CD4-positive, alpha-beta memory T cell (primary cell): ENCODE results near the gene FGFR1OP2. TPM values are rescaled to one million over a fixed set of nuclear protein-coding genes. Genes with fewer than 3 reads are reported as not detected.
"Not testable (repeated sequence)": the region's sequence is repeated elsewhere in the genome, so short reads cannot be mapped to it uniquely, and the experiment has no call there.

Experiments used
- CTCF ChIA-PET: fragments of 350-600 bp; sonication (Branson Sonifier 250); formaldehyde crosslinking; loops from one replicate; lab custom pipeline; 2021; ENCODE audit warnings: inconsistent platforms; ENCODE audit not compliant: partially characterized antibody; lab: Charles Lee
- POLR2A ChIA-PET: fragments of 350-600 bp; sonication (Branson Sonifier 250); formaldehyde crosslinking; loops from one replicate; lab custom pipeline; 2021; ENCODE audit not compliant: partially characterized antibody; lab: Charles Lee
- DNase-seq, 5 donors: peaks; one replicate each; pipeline versions ENCODE4 v3.0.0 to v3.0.0-alpha.2; 2020 to 2022; ENCODE audit warnings: mixed read lengths in 1 of 5
- H3K27ac ChIP-seq: one replicate; pipeline ENCODE4 v1.7.0; 2013; ENCODE audit warnings: low read depth, low read length
- H3K27me3 ChIP-seq: 2 replicates; pipeline ENCODE4 v1.7.0; 2013; ENCODE audit warnings: mild to moderate bottlenecking, low read length, moderate library complexity; ENCODE audit not compliant: insufficient read depth
- H3K36me3 ChIP-seq: 2 replicates; pipeline ENCODE4 v1.7.0; 2013; ENCODE audit warnings: mild to moderate bottlenecking, low read length, moderate library complexity; ENCODE audit not compliant: insufficient read depth
- H3K4me1 ChIP-seq: 2 replicates; pipeline ENCODE4 v1.7.0; 2013; ENCODE audit warnings: mild to moderate bottlenecking, low read length, moderate library complexity; ENCODE audit not compliant: insufficient read depth
- H3K4me3 ChIP-seq, 2 donors: one replicate each; pipeline ENCODE4 v1.7.0; 2013; ENCODE audit warnings: low read length in 2 of 2, mild to moderate bottlenecking in 1 of 2
- H3K9me3 ChIP-seq, 2 donors: one replicate each; pipeline ENCODE4 v1.7.0; 2013; ENCODE audit warnings: low read length in 2 of 2, control low read depth in 1 of 2; ENCODE audit not compliant: control insufficient read depth in 1 of 2
- H3K27ac Mint-ChIP-seq, 7 donors: one replicate each; pipeline ENCODE4 v1.8.0; 2020 to 2021; ENCODE audit warnings: mixed read lengths in 7 of 7, mild to moderate bottlenecking in 6 of 7, inconsistent platforms in 3 of 7, moderate library complexity in 3 of 7
- H3K27me3 Mint-ChIP-seq, 2 donors: one replicate each; pipeline ENCODE4 v1.8.0; 2020 to 2021; ENCODE audit warnings: mixed read lengths in 2 of 2
- H3K36me3 Mint-ChIP-seq, 2 donors: one replicate each; pipeline ENCODE4 v1.8.0; 2020 to 2021; ENCODE audit warnings: mixed read lengths in 2 of 2, inconsistent platforms in 1 of 2, mild to moderate bottlenecking in 1 of 2
- H3K4me1 Mint-ChIP-seq, 4 donors: one replicate each; pipeline ENCODE4 v1.8.0; 2020 to 2021; ENCODE audit warnings: mixed read lengths in 4 of 4, mild to moderate bottlenecking in 1 of 4
- H3K4me3 Mint-ChIP-seq, 8 donors: one replicate each; pipeline ENCODE4 v1.8.0; 2020 to 2021; ENCODE audit warnings: mixed read lengths in 8 of 8, mild to moderate bottlenecking in 7 of 8, moderate library complexity in 6 of 8, inconsistent platforms in 3 of 8
- H3K9me3 Mint-ChIP-seq, 8 donors: one replicate each; pipeline ENCODE4 v1.8.0; 2020 to 2021; ENCODE audit warnings: mixed read lengths in 8 of 8, mild to moderate bottlenecking in 5 of 8, inconsistent platforms in 3 of 8, moderate library complexity in 1 of 8
- intact Hi-C: fragments of 100-400 bp; cut with micrococcal nuclease; formaldehyde crosslinking; loops from one replicate; pipeline ENCODE4 v1.15.1; 2023
- polyA plus RNA-seq, 2 donors: library from polyadenylated mRNA; unstranded; fragments of 300-500 nt; fragmentation: Illumina TruSeq; gene quantifications; one replicate each; pipeline ENCODE4 v1.2.3, GENCODE V29; 2021
- total RNA-seq, 2 experiments: library from RNA; stranded (reverse); gene quantifications; one replicate each; pipeline ENCODE4 v1.2.3, GENCODE V29; 2021

The FGFR1OP2 gene
- total and polyA plus RNA-seq, 4 experiments from 2014 or later: 92.2 to 111 (median 100) TPM

- H3K27me3 Mint-ChIP-seq, H3K9me3 Mint-ChIP-seq, H3K9me3 ChIP-seq, H3K4me3 Mint-ChIP-seq, H3K27ac ChIP-seq, H3K4me3 ChIP-seq, CTCF ChIA-PET, H3K27me3 ChIP-seq, DNase-seq, H3K4me1 ChIP-seq, intact Hi-C loops: not testable (repeated sequence)
- Mint-ChIP-seq H3K4me1 (peaks cover 7 to 16% (median 10%) of the 10 kb centered on the region in 4 donors), H3K36me3 (peaks cover 49 to 65% of the 10 kb centered on the region in 2 donors), H3K27ac (peak overlapping the region in 1 of 7 donors; percentile 37)
- peaks cover 48% of the 10 kb centered on the region for H3K36me3 ChIP-seq
- POLR2A ChIA-PET: interaction anchor here (1.4 kb wide), 1 partner anchor 24 kb away, joined by 3 read pairs; no protein-coding TSS in a partner anchor
Observed at GRCh38 chr12:26961391-26961790, 23.1 kb downstream of the FGFR1OP2 start.

GRCh38 chr12:26961803-26962202, 23.5 kb downstream of the FGFR1OP2 start:
- no peaks in the 10 kb centered on the region for H3K27me3 Mint-ChIP-seq
- H3K9me3 ChIP-seq: no peaks in the 10 kb centered on the region
- H3K4me1 ChIP-seq: no peaks in the 10 kb centered on the region
- H3K27ac Mint-ChIP-seq: peak overlapping the region in 1 of 7 donors; percentile 74
- intact Hi-C loops: no loop called here
- H3K27ac ChIP-seq: no peak overlapping the region
- H3K4me1 Mint-ChIP-seq: peaks cover 6 to 12% (median 10%) of the 10 kb centered on the region in 4 donors
- no peak overlapping the region for H3K4me3 Mint-ChIP-seq
- no peak for DNase-seq
- POLR2A ChIA-PET: interaction anchor here (1.4 kb wide), 1 partner anchor 25 kb away, joined by 3 read pairs; no protein-coding TSS in a partner anchor
- no peaks in the 10 kb centered on the region for H3K27me3 ChIP-seq
- H3K36me3 Mint-ChIP-seq: peaks cover 48 to 63% of the 10 kb centered on the region in 2 donors
- H3K4me3 ChIP-seq: no peak overlapping the region
- peaks cover 47% of the 10 kb centered on the region for H3K36me3 ChIP-seq
- H3K9me3 Mint-ChIP-seq: no peaks in the 10 kb centered on the region
- CTCF ChIA-PET: no interaction called here

- H3K27ac ChIP-seq: no peak overlapping the region
- ChIA-PET POLR2A (interaction anchor here (1.6 kb wide), 1 partner anchor 9 kb away, joined by 6 read pairs; no protein-coding TSS in a partner anchor), CTCF (no interaction called here)
- Mint-ChIP-seq H3K36me3 (peaks cover 49 to 59% of the 10 kb centered on the region in 2 donors), H3K9me3 (no peaks in the 10 kb centered on the region), H3K4me1 (peaks cover 4 to 13% (median 10%) of the 10 kb centered on the region in 4 donors), H3K27ac (peak overlapping the region in 3 of 7 donors; percentile 17 to 46 (median 44)), H3K27me3 (no peaks in the 10 kb centered on the region), H3K4me3 (no peak overlapping the region)
- no peaks in the 10 kb centered on the region for H3K27me3 ChIP-seq
- peaks cover 34% of the 10 kb centered on the region for H3K36me3 ChIP-seq
- no peaks in the 10 kb centered on the region for H3K9me3 ChIP-seq
- intact Hi-C loops: no loop called here
- no peak overlapping the region for H3K4me3 ChIP-seq
- H3K4me1 ChIP-seq: no peaks in the 10 kb centered on the region
- no peak for DNase-seq
Observed at GRCh38 chr12:26963413-26963812, 25.1 kb downstream of the FGFR1OP2 start.

GRCh38 chr12:26966842-26967241, 28.6 kb downstream of the FGFR1OP2 start:
- Histone ChIP-seq H3K27me3 (no peaks in the 10 kb centered on the region), H3K9me3 (no peaks in the 10 kb centered on the region), H3K27ac (no peak overlapping the region), H3K4me1 (peaks cover 18% of the 10 kb centered on the region), H3K36me3 (peaks cover 19% of the 10 kb centered on the region), H3K4me3 (no peak overlapping the region)
- no peak for DNase-seq
- intact Hi-C loops: no loop called here
- peaks cover 15 to 30% (median 21%) of the 10 kb centered on the region in 4 donors for H3K4me1 Mint-ChIP-seq
- ChIA-PET POLR2A (interaction anchor here (1.2 kb wide), 1 partner anchor 31 kb away, joined by 3 read pairs; no protein-coding TSS in a partner anchor), CTCF (no interaction called here)
- H3K4me3 Mint-ChIP-seq: no peak overlapping the region
- no peaks in the 10 kb centered on the region for H3K9me3 Mint-ChIP-seq
- peaks cover 45 to 59% of the 10 kb centered on the region in 2 donors for H3K36me3 Mint-ChIP-seq
- H3K27ac Mint-ChIP-seq: peak overlapping the region in 1 of 7 donors; percentile 47
- no peaks in the 10 kb centered on the region for H3K27me3 Mint-ChIP-seq

- CTCF ChIA-PET: no interaction called here
- peak overlapping the region in 4 of 7 donors; percentile 46 to 78 (median 67) for H3K27ac Mint-ChIP-seq
- intact Hi-C loops: loop anchor here (5.0 kb wide), 1 partner anchor 42 kb away; the partner anchor contains the start of gene TM7SF3
Observed at GRCh38 chr12:26970136-26970535, 31.9 kb downstream of the FGFR1OP2 start.

GRCh38 chr12:26971963-26972362, 33.7 kb downstream of the FGFR1OP2 start:
- intact Hi-C loops: loop anchor here (1.0 to 5.0 kb wide), 2 partner anchors 34 to 40 kb away; partner anchors contain the start of genes FGFR1OP2 and TM7SF3
- H3K27ac ChIP-seq: peak overlapping the region; percentile 43
- H3K36me3 ChIP-seq: peaks cover 5% of the 10 kb centered on the region
- H3K4me1 Mint-ChIP-seq: peaks cover 16 to 28% (median 21%) of the 10 kb centered on the region in 4 donors
- ChIA-PET POLR2A (interaction anchor here (0.9 to 1.6 kb wide), 4 partner anchors 8 to 42 kb away, joined by 3 to 6 read pairs (median 4); partner anchors contain the start of genes FGFR1OP2 and TM7SF3), CTCF (interaction anchor here (0.7 to 1.6 kb wide), 5 partner anchors 11 to 87 kb away, joined by 3 to 5 read pairs (median 3); partner anchors contain the start of gene TM7SF3)
- peak overlapping the region; percentile 60 to 90 (median 74) for H3K27ac Mint-ChIP-seq
- no peaks in the 10 kb centered on the region for H3K9me3 Mint-ChIP-seq
- peaks cover 24% of the 10 kb centered on the region for H3K4me1 ChIP-seq
- no peaks in the 10 kb centered on the region for H3K9me3 ChIP-seq
- DNase-seq: peak; percentile 58 to 89 (median 68)
- H3K27me3 Mint-ChIP-seq: no peaks in the 10 kb centered on the region
- H3K4me3 Mint-ChIP-seq: peak overlapping the region in 5 of 8 donors; percentile 41 to 68 (median 58)
- no peaks in the 10 kb centered on the region for H3K27me3 ChIP-seq
- H3K4me3 ChIP-seq: no peak overlapping the region
- peaks cover 43 to 52% of the 10 kb centered on the region in 2 donors for H3K36me3 Mint-ChIP-seq

More at GRCh38 chr12:26970136-26970535, 31.9 kb downstream of the FGFR1OP2 start:
- no peaks in the 10 kb centered on the region for H3K9me3 Mint-ChIP-seq
- no peaks in the 10 kb centered on the region for H3K27me3 Mint-ChIP-seq
- peaks cover 15 to 28% (median 19%) of the 10 kb centered on the region in 4 donors for H3K4me1 Mint-ChIP-seq
- Histone ChIP-seq H3K9me3 (no peaks in the 10 kb centered on the region), H3K36me3 (peaks cover 4% of the 10 kb centered on the region), H3K4me1 (peaks cover 24% of the 10 kb centered on the region), H3K4me3 (no peak overlapping the region), H3K27ac (no peak overlapping the region), H3K27me3 (no peaks in the 10 kb centered on the region)
- POLR2A ChIA-PET: no interaction called here
- DNase-seq: no peak
- H3K4me3 Mint-ChIP-seq: no peak overlapping the region
- H3K36me3 Mint-ChIP-seq: peaks cover 31 to 57% of the 10 kb centered on the region in 2 donors

- no peak for DNase-seq
- Histone ChIP-seq H3K9me3 (no peaks in the 10 kb centered on the region), H3K36me3 (peaks cover 10% of the 10 kb centered on the region), H3K4me1 (peaks cover 8% of the 10 kb centered on the region), H3K27ac (no peak overlapping the region), H3K4me3 (no peak overlapping the region), H3K27me3 (no peaks in the 10 kb centered on the region)
- intact Hi-C loops: no loop called here
- Mint-ChIP-seq H3K27ac (peak overlapping the region in 6 of 7 donors; percentile 0 to 54 (median 16)), H3K4me3 (no peak overlapping the region), H3K36me3 (peaks cover 38 to 55% of the 10 kb centered on the region in 2 donors), H3K27me3 (no peaks in the 10 kb centered on the region), H3K9me3 (no peaks in the 10 kb centered on the region), H3K4me1 (peaks cover 3 to 9% (median 6%) of the 10 kb centered on the region in 4 donors)
- ChIA-PET POLR2A (interaction anchor here (1.0 to 1.2 kb wide), 2 partner anchors 37 to 39 kb away, joined by 3 to 4 read pairs; partner anchors contain the start of gene TM7SF3), CTCF (interaction anchor here (1.6 kb wide), 1 partner anchor 91 kb away, joined by 4 read pairs; no protein-coding TSS in a partner anchor)
Observed at GRCh38 chr12:26976687-26977086, 38.4 kb downstream of the FGFR1OP2 start.
